Measurements from ENCODE around the gene LRRC40.
"Not testable (repeated sequence)": the region's sequence is repeated elsewhere in the genome, so short reads cannot be mapped to it uniquely, and the experiment has no call there.

Gene LRRC40

GRCh38 chr1:70205434-70206118 lies at the start of gene LRRC40:
TSS of gene LRRC40 (minus strand) at chr1:70205579. CDS start at chr1:70205540, 39 bp downstream.
- DNase-seq (ENCODE audit: low read depth, low spot score), result peak; percentile 99

GRCh38 chr1:70248729-70249128 lies 43.4 kb upstream of the LRRC40 start:
- DNase-seq (ENCODE audit: low read depth, low spot score), result no peak

GRCh38 chr1:70247768-70248167 lies 42.4 kb upstream of the LRRC40 start:
- DNase-seq (ENCODE audit: low read depth, low spot score), result no peak

- no peak for DNase-seq (ENCODE audit: low read depth, low spot score)
Observed at GRCh38 chr1:70247122-70247521, 41.7 kb upstream of the LRRC40 start.

- DNase-seq (ENCODE audit: low read depth, low spot score), result no peak
Observed at GRCh38 chr1:70239940-70240339, 34.6 kb upstream of the LRRC40 start.

DNA sequence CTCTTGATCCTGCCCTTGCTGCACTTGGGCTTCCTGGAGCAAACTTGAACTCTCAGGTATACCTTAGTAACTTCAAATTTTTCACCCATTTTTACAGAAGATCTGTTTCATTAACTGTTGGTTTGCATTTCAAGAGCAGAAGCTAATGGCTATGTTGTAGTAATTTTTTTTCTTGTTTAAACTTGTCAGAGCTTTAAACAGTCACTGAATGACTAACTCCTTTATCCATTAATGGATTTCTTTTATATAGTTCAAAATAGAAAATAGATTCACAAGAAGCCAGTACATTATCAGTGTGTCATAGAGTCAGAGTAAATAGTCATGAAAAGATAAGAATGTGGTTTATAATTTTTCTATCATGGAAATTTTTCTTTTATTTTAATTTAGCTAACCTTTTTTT lies 29.4 kb upstream of the LRRC40 start:
- no peak for DNase-seq (ENCODE audit: low read depth, low spot score)

DNA sequence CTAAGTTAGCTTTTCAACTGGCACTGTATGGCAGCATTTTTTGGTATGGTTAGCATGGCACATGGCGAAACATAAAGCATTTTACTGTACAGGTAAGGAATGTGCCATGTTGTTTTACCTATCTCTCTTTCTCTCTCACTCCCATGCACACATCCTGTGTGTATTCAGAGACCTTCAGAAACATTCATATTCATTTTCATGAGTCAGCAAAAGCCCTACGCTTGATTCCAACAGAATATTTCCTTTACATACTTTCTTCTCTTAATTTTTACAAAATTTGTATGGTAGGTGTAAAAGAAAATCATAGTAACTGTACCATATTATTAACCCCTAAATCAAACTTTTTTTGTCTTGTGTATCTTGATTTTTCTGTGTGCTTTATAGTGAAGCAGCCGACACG lies 26.1 kb upstream of the LRRC40 start:
- DNase-seq (ENCODE audit: low read depth, low spot score), result no peak

DNA sequence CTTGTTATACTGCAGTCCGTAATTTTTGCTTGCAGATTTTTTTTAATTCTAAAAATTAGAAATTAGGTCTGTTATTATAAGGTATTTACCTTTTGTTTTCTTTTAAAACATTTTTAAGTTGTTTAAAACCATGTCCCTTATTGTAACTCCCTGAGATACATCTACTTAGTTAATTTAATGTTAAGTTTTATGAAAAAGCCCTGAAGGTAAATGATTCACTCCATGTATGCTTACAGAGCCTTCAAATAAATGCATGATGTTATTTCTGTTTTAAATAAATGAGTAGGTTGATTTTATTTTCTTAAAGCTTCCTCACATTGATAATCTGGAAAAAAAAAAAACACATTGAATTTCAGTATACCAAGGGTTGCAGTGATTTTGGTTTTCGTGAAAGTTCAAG lies 23.3 kb upstream of the LRRC40 start:
- no peak for DNase-seq (ENCODE audit: low read depth, low spot score)

GRCh38 chr1:70227439-70227838 lies 22.1 kb upstream of the LRRC40 start:
- DNase-seq (ENCODE audit: low read depth, low spot score), result no peak

- DNase-seq (ENCODE audit: low read depth, low spot score), result no peak
Observed at GRCh38 chr1:70224954-70225353, 19.6 kb upstream of the LRRC40 start.

GRCh38 chr1:70222716-70223235 lies 17.4 kb upstream of the LRRC40 start:
- DNase-seq (ENCODE audit: low read depth, low spot score), result no peak

GRCh38 chr1:70221238-70222121 lies 16.1 kb upstream of the LRRC40 start, which contains the start of gene SRSF11:
TSS of gene SRSF11 (plus strand) at chr1:70221380. CDS start at chr1:70221637, 257 bp downstream.
- DNase-seq (ENCODE audit: low read depth, low spot score), result peak; percentile 99

- DNase-seq (ENCODE audit: low read depth, low spot score), result no peak
Observed at GRCh38 chr1:70220517-70221237, 15.3 kb upstream of the LRRC40 start.

DNA sequence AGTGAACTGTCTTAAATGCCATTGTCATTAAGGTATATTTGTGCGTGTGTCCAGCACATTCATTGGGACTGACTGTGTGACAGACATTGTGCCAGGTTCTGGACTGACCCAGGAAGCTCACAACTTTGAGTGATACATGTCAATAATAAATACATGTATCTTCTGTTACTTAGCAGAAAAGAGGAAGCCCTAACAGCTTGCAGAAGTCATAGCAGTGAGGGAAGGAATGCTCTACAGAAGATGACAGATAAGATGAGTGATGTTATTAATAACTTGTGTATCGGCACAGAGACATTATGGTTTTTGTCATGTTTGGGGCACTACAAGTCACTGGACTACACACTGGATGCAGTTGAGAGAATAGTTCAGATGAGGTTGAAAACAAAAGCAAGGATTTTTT lies 14.6 kb upstream of the LRRC40 start:
- no peak for DNase-seq (ENCODE audit: low read depth, low spot score)

- no peak for DNase-seq (ENCODE audit: low read depth, low spot score)
Observed at GRCh38 chr1:70211541-70211940, 6.2 kb upstream of the LRRC40 start.

DNA sequence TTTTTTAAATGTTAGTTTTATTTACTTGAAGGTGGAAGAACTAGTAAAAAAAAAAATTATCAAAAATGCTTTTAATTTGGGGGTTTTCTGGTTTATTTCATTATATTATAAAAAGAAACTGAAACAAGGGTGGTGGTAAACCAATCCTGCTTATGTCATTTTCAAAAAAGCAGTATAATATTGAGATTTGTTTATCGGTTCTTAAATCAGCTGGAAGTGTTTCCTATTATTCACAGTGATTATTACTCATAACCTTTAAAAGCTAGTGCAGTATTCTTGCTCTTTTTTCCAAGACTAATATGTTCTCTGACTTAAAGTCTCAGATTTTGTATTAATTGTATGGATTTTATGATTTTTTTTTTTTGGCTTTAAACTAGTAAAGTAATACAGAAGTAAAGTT lies 5.4 kb upstream of the LRRC40 start:
- DNase-seq (ENCODE audit: low read depth, low spot score), result no peak

DNA sequence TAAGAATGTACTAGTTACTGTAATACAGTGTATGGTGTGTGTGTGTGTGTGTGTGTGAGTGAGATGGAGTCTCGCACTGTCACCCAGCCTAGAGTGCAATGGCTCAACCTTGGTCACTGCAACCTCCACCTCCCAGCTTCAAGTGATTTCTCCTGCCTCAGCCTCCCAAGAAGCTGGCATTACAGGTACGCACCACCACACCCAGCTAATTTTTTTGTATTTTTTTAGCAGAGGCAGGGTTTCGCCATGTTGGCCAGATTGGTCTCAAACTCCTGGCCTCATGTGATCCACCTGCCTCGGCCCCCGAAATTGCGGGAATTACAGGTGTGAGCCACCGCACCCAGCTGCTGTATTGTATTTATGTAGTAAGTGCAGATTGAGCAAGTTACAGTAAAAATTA lies 2.9 kb upstream of the LRRC40 start:
- DNase-seq (ENCODE audit: low read depth, low spot score), result no peak

- DNase-seq (ENCODE audit: low read depth, low spot score), result no peak
Observed at GRCh38 chr1:70207492-70207891, 2.1 kb upstream of the LRRC40 start.

DNA sequence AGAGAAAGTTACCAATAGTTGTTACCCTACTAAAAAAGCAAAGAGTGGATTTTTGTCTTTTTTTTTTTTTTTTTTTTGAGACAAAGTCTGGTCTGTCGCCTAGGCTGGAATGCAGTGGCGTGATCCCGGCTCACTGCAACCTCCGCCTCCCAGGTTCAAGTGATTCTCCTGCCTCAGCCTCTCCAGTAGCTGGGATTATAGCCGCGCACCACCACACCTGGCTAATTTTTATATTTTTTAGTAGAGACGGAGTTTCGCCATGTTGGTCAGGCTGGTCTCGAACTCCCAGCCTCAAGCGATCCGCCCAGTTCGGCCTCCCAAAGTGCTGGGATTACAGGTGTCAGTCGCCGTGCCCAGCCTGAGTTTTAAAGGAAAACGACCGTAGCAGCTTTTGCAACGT lies 1.5 kb upstream of the LRRC40 start:
- DNase-seq (ENCODE audit: low read depth, low spot score), result not testable (repeated sequence)

DNA sequence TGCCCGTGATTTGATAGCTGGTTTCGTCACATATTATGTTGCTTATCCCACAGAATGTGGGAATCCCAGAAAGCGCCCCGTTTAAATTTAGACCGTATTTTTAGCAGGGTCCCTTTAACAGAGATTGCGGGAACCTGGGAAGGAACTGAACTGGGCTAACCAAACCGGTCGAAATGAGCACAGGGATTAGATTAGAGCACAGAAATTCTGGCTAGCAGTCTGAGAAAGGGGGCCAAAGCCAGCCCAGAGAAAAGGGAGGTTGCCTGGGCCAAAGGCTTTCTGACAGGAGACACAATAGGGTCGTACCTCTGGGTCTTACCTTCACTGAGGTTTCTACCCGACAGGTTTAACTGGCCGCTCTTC lies 327 bp downstream of the LRRC40 start:
- no peak for DNase-seq (ENCODE audit: low read depth, low spot score)

DNA sequence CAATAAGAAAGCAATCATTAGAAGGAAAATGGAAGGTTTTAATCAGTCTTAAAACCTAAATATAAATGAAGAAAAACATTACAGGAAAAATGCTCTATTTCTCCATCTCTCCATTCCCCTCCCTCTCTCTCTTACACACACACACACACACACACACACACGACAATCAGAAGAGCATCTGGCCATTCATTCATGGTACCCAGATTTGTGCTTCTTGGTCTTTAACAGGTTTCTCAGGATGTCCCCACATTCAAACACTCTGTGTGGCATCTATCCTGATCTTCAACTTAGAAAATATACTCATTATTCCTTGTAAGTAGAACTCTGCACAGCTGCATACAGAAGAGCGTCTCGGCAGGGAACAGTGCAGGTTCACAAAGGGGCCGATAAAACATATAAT lies 779 bp downstream of the LRRC40 start:
- DNase-seq (ENCODE audit: low read depth, low spot score), result peak; percentile 37

GRCh38 chr1:70204139-70204538 lies 1.2 kb downstream of the LRRC40 start:
- no peak for DNase-seq (ENCODE audit: low read depth, low spot score)

Measured in astrocyte of the hippocampus (primary cell).